Measurements from ENCODE around the gene MBD1.
A peak's percentile ranks its signal among the peaks of the same experiment; 100 is the strongest.
"Not testable (repeated sequence)": the region's sequence is repeated elsewhere in the genome, so short reads cannot be mapped to it uniquely, and the experiment has no call there.

MBD1 gene

DNA sequence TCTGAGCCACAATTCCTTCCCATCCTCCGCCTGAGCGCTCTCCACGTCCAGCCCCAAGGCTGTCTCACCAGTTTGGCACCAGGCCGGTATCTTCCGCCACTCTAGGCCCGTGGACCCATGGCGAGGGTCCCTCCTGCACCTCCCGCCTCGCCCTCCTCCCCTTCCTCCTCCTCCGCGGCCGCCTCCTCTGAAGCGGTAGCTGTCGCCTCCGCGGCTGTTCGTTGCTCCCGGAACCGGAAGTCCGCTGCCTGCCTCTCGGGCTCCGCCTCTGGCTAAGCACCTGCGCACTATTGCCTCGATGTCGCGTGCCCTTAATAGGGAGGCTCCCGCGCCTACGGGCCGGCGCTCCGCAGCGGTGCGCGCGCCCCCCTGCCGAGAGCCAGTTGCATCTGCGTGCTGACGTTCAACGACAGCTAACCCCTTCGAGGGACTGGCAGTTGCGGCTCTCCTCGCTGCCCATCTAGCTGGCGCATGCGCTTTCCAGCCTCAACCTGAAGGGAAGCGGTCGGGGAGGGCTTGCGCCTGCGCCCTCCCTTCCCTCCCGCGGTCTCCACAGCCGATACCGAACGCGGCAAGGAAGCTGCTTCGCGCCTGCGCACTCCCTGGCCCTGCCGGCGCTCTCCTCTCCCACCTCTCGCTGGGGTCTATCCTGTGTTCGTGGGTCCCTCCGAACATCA lies at the start of gene MBD1:
TSS of gene MBD1 (minus strand) at position 229 of the 677 bp plus-strand sequence. CDS start 1,531 bp downstream, outside the sequence.
- peak; percentile 99 for DNase-seq (ENCODE audit: low read depth)

GRCh38 chr18:50330176-50330575 lies 48.9 kb upstream of the MBD1 start:
- no peak for DNase-seq (ENCODE audit: low read depth)

DNA sequence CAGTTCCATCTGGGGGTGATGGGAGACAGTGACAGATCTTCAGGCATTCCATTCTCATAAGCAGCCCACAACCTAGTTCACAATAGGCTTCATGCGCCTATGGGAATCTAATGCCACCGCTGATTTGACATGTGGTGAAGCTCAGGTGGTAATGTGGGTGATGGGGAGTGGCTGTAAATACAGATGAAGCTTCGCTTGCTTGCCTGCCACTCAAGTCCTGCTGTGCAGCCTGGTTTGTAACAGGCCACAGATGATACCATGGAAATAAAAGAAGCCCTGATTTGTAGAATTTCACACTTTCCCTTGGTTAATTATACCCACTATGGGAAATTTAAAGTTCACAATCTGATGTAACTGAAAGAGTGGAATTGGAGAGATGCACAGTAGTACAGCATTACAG lies 46.7 kb upstream of the MBD1 start:
- no peak for DNase-seq (ENCODE audit: low read depth)

DNA sequence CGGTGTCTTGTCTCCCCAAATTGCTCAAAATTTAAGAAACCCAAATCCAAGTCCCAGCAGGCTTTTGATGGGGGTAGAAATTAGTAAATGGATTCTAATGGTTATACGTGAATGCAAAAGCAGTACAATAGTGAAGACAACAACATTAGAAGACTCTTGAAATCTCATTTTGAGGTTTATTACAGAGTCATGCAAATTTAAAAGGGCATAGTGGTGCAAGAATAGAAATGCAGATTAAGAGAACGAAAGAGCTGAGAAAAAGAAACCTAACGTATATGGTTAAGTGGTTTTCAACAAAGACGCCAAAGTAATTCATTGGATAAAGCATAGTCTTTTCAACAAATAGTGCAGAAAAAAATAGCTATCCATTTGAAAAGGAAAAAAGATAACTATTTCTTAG lies 39.4 kb upstream of the MBD1 start:
- no peak for DNase-seq (ENCODE audit: low read depth)

- DNase-seq (ENCODE audit: low read depth): no peak
These were observed 34.0 kb upstream of the MBD1 start for GRCh38 chr18:50315100-50315871.

GRCh38 chr18:50313873-50314460 lies 32.6 kb upstream of the MBD1 start:
- DNase-seq (ENCODE audit: low read depth): no peak

GRCh38 chr18:50313031-50313607 lies 31.8 kb upstream of the MBD1 start:
- no peak for DNase-seq (ENCODE audit: low read depth)

DNA sequence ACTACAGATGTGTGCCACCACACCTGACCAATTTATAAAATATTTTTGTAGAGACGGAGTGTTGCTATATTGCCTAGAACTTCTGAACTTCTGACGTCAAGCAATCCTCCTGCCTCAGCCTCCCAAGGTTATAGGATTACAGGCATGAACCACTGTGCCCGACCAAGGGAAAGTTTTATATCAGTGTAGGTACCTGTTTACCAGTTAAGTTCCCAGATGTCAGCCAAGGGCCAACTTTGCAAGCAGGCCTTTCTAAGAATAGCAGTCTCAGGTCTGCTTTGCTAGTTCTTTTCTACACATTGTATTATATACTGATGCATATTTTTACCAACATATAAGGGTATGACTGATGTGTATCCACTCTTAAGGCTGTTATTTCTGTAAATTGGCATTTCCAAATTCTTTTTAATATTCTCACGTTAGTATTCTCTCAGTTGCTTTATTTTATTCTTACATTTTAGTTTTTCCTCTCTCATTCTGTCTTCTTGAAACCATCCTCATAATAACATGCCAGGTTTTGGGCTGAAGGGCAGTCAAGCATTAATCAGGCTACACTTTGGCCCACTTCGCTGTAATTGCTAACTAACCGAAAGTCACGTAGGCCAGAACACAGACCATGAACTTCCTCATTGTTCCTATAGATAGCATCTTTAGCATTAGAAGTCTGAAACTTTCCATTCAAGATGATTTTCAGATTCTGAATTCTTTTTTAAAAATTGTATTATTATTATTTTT lies 31.1 kb upstream of the MBD1 start:
- DNase-seq (ENCODE audit: low read depth): no peak

- DNase-seq (ENCODE audit: low read depth): no peak
These were observed 30.3 kb upstream of the MBD1 start for GRCh38 chr18:50311650-50312049.

DNA sequence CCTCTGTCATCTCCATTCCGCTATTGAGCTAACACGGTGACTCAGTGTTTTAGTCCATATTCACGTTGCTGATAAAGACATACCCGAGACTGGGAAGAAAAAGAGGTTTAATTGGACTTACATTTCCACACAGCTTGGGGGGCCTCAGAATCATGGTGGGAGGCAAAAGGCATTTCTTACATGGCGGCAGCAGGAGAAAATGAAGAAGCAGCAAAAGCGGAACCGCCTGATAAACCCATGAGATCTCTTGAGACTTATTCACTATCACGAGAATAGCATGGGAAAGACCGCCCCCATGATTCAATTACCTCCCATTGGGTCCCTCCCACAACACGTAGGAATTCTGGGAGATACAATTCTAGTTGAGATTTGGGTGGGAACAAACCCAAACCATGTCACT lies 28.8 kb upstream of the MBD1 start:
- DNase-seq (ENCODE audit: low read depth): no peak

DNA sequence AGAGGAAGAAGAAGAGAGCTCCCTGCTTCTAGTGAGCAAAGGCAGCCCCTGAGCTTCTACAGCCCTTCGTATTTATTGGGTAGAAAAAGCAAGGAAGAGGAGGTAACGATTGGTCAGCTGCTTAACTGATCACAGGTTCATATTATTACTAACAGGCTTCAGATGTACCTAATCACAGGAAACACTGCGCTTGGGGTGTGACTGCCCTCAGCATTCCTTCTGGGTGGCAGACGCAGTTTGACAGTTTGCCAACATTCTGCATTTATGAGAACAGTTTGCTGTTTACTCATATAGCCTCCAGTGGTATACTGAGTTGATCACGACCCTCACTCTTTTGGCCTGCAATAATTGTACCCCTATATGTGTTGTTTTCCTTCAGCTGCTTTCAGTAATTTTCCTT lies 27.5 kb upstream of the MBD1 start:
- not testable (repeated sequence) for DNase-seq (ENCODE audit: low read depth)

GRCh38 chr18:50307738-50308470 lies 26.6 kb upstream of the MBD1 start:
- DNase-seq (ENCODE audit: low read depth): peak; percentile 95

GRCh38 chr18:50307400-50307737 lies 26.0 kb upstream of the MBD1 start:
- DNase-seq (ENCODE audit: low read depth): no peak

DNA sequence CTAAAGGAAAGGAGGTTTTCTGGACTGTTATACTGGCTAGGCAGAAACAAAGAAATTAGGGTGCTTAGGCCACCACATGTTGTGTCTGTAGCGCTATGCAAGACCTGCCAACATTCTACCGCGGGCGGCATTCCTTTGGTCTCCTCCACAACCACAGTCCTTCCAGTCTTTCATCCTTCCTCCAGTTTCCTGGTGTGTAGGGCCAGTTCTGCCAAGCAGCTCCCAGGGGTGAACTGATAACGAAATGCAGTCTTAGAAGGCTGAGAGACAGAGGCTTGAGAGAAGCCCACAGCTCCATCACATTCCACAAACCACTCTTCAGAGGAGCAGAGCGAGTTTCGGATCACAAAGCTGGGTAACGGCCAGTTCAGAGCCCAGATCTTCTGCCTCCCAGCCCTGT lies 25.6 kb upstream of the MBD1 start:
- DNase-seq (ENCODE audit: low read depth): peak; percentile 54

DNA sequence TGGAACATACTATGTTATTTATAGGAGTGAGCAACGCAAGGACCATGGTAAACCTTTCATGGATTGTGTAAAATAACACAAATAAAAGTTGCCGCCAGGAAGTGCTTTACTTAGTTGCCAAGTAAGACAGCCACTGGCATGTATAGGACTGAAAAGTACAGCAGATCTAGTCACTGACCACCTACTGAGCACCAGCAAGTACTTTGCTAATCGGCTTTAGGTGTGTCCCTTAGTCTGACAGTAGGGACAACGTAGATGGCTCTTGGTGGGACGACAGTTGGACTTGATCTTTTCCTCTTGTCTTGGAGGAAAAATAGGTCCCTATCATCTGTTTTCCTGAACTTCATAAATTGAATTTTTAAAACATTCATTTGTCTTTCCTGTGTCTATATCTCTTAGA lies 19.8 kb upstream of the MBD1 start:
- no peak for DNase-seq (ENCODE audit: low read depth)

GRCh38 chr18:50299626-50300388 lies 18.5 kb upstream of the MBD1 start:
- no peak for DNase-seq (ENCODE audit: low read depth)

DNA sequence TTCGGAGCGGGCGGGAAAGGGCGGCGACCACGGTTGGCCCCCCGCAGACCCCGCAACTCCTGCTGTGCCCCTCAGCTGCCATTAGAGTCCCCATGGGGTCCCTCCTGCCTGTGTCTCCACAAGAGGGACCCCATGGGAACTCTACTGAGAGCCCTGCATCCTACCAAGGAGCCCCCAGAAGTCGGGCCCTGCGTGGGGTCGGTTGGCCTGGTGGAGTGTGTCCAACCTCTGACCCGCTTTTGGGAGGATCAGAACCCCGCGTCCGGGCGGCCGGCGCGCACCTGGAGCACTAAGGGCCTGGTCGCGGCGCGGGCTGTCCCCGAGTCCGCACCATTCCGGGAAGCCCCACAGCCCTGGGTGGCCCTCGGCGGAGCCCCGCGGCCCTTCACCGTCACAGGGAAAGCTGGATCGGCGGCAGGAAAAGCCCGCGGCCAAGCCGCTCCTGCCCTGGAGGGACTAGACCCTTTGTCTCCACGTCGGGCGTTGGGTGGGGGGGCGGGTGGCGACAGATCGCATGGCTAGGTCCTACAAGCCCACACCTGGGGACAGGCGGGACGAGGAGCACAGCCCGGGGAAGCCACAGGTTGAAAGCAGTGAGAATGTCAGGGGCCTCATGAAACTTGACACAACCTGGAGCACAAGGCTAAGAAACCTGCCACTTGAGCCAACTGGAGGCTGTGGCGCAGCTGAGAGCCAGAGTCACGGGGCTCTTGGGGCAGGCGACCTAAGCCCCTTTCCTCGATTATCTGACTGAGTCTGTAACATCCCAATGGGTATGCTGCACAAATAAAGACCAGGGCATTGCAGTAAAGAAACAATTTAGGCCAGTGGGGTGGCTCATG lies 17.3 kb upstream of the MBD1 start:
- no peak for DNase-seq (ENCODE audit: low read depth)

- peak; percentile 82 for DNase-seq (ENCODE audit: low read depth)
These were observed 16.5 kb upstream of the MBD1 start for GRCh38 chr18:50297621-50298442.

- DNase-seq (ENCODE audit: low read depth): no peak
These were observed 11.7 kb upstream of the MBD1 start for GRCh38 chr18:50293039-50293438.

Measured in iris pigment epithelial cell (primary cell).